Activated T-helper 9 cell treated with anti-CD3 and anti-CD28 coated beads, Interleukin-2, amount 50 U/mL, for 16 hours (primary cell): ENCODE results near the gene SNED1.

Source experiments
- DNase-seq: peaks from one replicate; pipeline ENCODE4 v3.0.0-alpha.2; 2020; ENCODE audit warnings: low read depth

Gene SNED1

GRCh38 chr2:240960309-240960970 is 38.0 kb upstream of the SNED1 start:
- DNase-seq: no peak

GRCh38 chr2:240960971-240961876 is 37.2 kb upstream of the SNED1 start:
- DNase-seq: no peak

GRCh38 chr2:240961910-240962299 is 36.5 kb upstream of the SNED1 start:
- DNase-seq: no peak

- DNase-seq: no peak
These were observed 35.9 kb upstream of the SNED1 start for GRCh38 chr2:240962300-240963064.

GRCh38 chr2:240963065-240963867 is 35.2 kb upstream of the SNED1 start:
- DNase-seq: no peak

GRCh38 chr2:240963868-240964703 is 34.3 kb upstream of the SNED1 start:
- DNase-seq: no peak

- no peak for DNase-seq
These were observed 33.6 kb upstream of the SNED1 start for GRCh38 chr2:240964704-240965295.

- DNase-seq: no peak
These were observed 33.0 kb upstream of the SNED1 start for GRCh38 chr2:240965296-240965904.

GRCh38 chr2:240965905-240966456 is 32.4 kb upstream of the SNED1 start:
- DNase-seq: no peak

GRCh38 chr2:240966457-240966905 is 31.9 kb upstream of the SNED1 start:
- no peak for DNase-seq

- no peak for DNase-seq
These were observed 31.3 kb upstream of the SNED1 start for GRCh38 chr2:240966906-240967680.

GRCh38 chr2:240967681-240968621 is 30.5 kb upstream of the SNED1 start:
- no peak for DNase-seq

- no peak for DNase-seq
These were observed 29.4 kb upstream of the SNED1 start for GRCh38 chr2:240968731-240969624.

- no peak for DNase-seq
These were observed 28.3 kb upstream of the SNED1 start for GRCh38 chr2:240970104-240970503.

GRCh38 chr2:240970816-240971215 is 27.6 kb upstream of the SNED1 start:
- DNase-seq: no peak

GRCh38 chr2:240972201-240972600 is 26.2 kb upstream of the SNED1 start:
- no peak for DNase-seq
